ENCODE measurements around the gene EPS8L3.
"Not testable (repeated sequence)": the region's sequence is repeated elsewhere in the genome, so short reads cannot be mapped to it uniquely, and the experiment has no call there.

Gene EPS8L3

DNA sequence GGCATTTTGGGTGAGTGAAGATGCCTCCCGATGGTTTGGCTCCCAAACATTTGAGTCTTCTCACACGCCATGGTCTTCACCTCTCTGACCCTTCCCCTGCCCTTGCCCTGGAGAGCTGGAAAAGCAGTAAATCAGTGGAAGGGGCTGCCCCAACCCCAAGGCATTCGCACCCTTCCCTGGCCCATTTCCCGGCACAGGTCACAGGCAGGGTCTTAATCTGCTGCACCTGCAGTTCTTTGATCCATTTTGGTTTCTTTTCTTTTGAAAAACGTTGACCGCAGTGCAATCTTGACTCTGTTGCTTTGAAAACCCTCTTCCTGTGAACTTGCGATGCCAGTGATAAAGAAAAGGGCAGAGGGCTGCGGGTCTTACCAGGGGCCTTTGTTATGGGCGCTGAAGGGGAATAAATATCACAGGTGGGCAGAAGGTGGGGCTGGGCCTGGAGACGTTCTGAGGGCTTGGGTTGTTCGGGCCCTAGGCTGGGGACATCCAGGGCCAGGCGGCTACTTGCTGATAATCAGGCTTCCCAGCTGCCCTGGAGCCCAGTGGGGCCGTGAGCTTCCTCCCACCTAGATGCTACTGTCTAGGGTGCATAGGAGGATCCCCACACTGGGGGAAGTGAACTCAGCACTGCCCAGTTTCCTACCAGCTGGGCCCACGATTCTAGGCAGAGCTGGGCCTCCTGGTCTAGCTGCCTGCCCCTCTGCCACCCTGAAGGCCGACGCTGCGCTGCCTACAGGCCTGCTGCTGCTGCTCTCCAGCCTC is 38.6 kb upstream of the EPS8L3 start:
- TF ChIP-seq, protein P1, sequence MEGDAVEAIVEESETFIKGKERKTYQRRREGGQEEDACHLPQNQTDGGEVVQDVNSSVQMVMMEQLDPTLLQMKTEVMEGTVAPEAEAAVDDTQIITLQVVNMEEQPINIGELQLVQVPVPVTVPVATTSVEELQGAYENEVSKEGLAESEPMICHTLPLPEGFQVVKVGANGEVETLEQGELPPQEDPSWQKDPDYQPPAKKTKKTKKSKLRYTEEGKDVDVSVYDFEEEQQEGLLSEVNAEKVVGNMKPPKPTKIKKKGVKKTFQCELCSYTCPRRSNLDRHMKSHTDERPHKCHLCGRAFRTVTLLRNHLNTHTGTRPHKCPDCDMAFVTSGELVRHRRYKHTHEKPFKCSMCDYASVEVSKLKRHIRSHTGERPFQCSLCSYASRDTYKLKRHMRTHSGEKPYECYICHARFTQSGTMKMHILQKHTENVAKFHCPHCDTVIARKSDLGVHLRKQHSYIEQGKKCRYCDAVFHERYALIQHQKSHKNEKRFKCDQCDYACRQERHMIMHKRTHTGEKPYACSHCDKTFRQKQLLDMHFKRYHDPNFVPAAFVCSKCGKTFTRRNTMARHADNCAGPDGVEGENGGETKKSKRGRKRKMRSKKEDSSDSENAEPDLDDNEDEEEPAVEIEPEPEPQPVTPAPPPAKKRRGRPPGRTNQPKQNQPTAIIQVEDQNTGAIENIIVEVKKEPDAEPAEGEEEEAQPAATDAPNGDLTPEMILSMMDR (IDR thresholded peaks at IDR 0.05; ENCODE audit: low read depth, low read length): no peak
- no peaks in the 10 kb centered on the region for H3K27me3 ChIP-seq
- no peak overlapping the region for H3K4me3 ChIP-seq (ENCODE audit: low read depth, low read length)
- no peaks in the 10 kb centered on the region for H3K9me3 ChIP-seq
- H3K36me3 ChIP-seq: no peaks in the 10 kb centered on the region
- H3K4me1 ChIP-seq: no peaks in the 10 kb centered on the region
- no peak for DNase-seq

DNA sequence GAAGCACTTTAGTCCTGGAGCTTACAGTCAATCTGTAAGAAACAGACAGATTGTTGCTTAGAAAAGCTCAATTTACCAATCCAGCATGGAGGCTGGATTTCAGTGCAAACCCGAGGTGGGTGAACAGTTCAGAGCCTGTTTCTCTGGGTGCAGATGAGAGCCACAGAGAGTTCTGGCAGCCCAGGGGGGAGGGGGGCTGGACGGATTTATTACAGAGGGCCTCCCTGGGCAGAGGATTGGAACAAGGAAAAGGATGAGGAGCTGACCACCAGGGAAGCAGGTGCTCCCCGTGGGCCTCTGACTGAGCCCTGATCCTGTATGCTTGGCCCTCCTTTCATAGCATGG is 38.0 kb upstream of the EPS8L3 start:
- TF ChIP-seq, protein P1 (IDR thresholded peaks at IDR 0.05; ENCODE audit: low read depth, low read length): no peak
- Histone ChIP-seq H3K36me3 (no peaks in the 10 kb centered on the region), H3K27me3 (no peaks in the 10 kb centered on the region), H3K9me3 (no peaks in the 10 kb centered on the region), H3K4me1 (no peaks in the 10 kb centered on the region), H3K4me3 (ENCODE audit: low read depth, low read length) (no peak overlapping the region)
- no peak for DNase-seq

DNA sequence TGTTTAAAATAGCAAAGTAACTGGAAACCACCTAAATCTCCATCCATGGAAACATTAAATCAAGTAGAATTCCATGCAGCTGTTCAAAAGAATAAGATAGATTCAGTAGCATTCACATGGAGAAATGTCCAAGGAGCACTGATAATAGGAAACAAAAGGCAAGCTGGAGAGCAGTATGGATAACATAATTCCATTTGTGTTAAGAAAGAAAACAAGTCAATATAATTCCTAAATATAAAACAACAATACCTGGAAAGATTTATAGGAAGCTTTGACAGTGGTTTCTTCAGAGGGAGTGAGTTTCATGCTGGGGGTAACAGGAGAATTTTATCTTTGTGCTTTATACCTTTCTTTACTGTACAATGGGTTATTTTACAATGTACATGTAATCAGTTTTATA is 36.6 kb upstream of the EPS8L3 start:
- H3K4me1 ChIP-seq: no peaks in the 10 kb centered on the region
- no peaks in the 10 kb centered on the region for H3K9me3 ChIP-seq
- H3K4me3 ChIP-seq (ENCODE audit: low read depth, low read length): no peak overlapping the region
- H3K27me3 ChIP-seq: no peaks in the 10 kb centered on the region
- DNase-seq: no peak
- H3K36me3 ChIP-seq: no peaks in the 10 kb centered on the region
- TF ChIP-seq, protein P1 (IDR thresholded peaks at IDR 0.05; ENCODE audit: low read depth, low read length): no peak

DNA sequence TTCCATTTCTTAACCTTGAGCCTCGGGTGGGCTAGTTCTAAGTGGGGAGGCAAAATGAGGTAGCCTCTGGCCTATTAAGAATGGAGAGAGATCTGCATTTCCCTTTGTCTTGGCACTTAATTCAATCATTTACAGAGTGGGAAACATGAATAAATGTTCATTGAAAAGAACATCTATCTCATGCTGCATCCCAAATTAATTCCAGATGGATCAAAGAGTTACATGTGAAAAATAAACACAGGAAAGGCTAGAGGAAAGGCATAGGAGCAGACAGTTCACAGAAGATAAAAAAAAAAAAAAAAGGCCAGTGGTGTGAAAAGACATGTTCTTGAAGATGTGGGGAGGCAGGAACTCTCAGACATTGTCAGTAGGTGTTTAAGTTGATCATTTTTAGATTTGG is 35.7 kb upstream of the EPS8L3 start:
- Histone ChIP-seq H3K27me3 (no peaks in the 10 kb centered on the region), H3K4me1 (peaks cover under 1% of the 10 kb centered on the region), H3K4me3 (ENCODE audit: low read depth, low read length) (no peak overlapping the region), H3K36me3 (no peaks in the 10 kb centered on the region), H3K9me3 (no peaks in the 10 kb centered on the region)
- TF ChIP-seq, protein P1 (IDR thresholded peaks at IDR 0.05; ENCODE audit: low read depth, low read length): no peak
- DNase-seq: no peak

DNA sequence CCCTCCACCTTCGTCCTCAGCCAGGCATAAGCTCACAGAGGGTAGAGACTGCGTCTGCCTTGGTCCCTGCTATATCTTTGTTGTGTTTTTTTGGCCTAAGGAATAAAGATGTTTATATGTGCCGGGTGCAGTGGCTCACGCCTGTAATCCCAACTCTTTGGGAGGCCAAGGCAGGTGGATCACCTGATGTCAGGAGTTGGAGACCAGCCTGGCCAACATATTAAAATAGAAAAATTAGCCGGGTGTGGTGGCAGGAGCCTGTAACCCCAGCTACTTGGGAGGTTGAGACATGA is 33.5 kb upstream of the EPS8L3 start:
- H3K4me3 ChIP-seq (ENCODE audit: low read depth, low read length); H3K9me3 ChIP-seq: not testable (repeated sequence)

DNA sequence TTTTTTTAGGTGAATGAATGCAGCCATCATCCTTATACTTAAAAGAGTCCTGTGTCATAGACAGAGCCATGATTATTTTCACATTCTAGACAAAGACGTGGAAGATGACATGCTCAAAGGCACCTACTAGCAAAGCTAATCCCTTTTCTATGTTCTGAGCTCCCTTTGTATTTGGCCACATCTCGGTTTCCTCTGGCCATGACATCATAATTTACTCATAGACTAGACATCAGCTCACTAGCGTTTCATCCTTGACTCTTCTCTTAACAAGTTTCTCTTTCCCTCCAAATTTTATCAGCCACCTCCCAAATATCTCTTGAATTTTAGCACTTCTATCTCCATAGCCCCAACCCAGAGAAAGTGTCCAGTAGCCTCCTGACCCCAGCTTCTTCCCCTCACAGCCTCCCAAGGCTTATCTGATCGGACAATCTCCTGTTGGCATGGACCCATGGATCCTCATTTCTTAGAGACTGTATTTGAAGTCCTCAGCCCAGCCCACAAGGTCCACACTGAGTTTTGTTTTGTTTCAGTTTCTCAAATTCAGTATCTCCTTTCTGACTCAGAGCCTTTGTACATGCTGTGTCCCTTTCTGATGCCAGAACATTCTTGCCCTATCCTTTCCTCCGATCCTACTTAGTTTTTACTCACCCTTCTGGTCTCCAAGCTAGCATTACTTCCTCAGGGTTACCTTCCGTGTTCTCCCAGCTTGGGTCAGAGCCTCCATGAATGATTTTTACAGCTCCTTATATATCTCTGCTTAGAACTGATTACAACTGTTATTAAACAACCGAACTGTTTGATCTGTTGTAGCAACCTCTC is 33.0 kb upstream of the EPS8L3 start:
- Histone ChIP-seq H3K9me3 (no peaks in the 10 kb centered on the region), H3K4me1 (peaks cover 25% of the 10 kb centered on the region), H3K36me3 (no peaks in the 10 kb centered on the region), H3K27me3 (no peaks in the 10 kb centered on the region), H3K4me3 (ENCODE audit: low read depth, low read length) (no peak overlapping the region)
- DNase-seq: no peak
- TF ChIP-seq, protein P1 (IDR thresholded peaks at IDR 0.05; ENCODE audit: low read depth, low read length): no peak

More for the DNA sequence above, 33.5 kb upstream of the EPS8L3 start:
- H3K4me1 ChIP-seq: peaks cover 23% of the 10 kb centered on the region
- H3K36me3 ChIP-seq, DNase-seq, H3K27me3 ChIP-seq: not testable (repeated sequence)
